HG02763 (cell line): ENCODE data around the gene FGFR3.

Experiments
- ATAC-seq: cut with Tn5 transposase; IDR thresholded peaks from one replicate; pipeline ENCODE4 v1.9.1; 2021; ENCODE audit warnings: mild to moderate bottlenecking, moderate library complexity; ENCODE audit not compliant: unreplicated experiment

FGFR3 gene

GRCh38 chr4:1769692-1770091 lies 23.4 kb upstream of the FGFR3 start:
- no peak for ATAC-seq

- no peak for ATAC-seq
Observed at GRCh38 chr4:1770245-1770644, 22.8 kb upstream of the FGFR3 start.

GRCh38 chr4:1770791-1771231 lies 22.3 kb upstream of the FGFR3 start:
- no peak for ATAC-seq

GRCh38 chr4:1771555-1772305 lies 21.4 kb upstream of the FGFR3 start:
- ATAC-seq: no peak

- no peak for ATAC-seq
Observed at GRCh38 chr4:1772853-1773538, 20.1 kb upstream of the FGFR3 start.

GRCh38 chr4:1773754-1774153 lies 19.3 kb upstream of the FGFR3 start:
- no peak for ATAC-seq

- ATAC-seq: no peak
Observed at GRCh38 chr4:1775731-1776500, 17.2 kb upstream of the FGFR3 start.

GRCh38 chr4:1776521-1777161 lies 16.5 kb upstream of the FGFR3 start:
- no peak for ATAC-seq

- no peak for ATAC-seq
Observed at GRCh38 chr4:1777822-1778641, 15.1 kb upstream of the FGFR3 start.

GRCh38 chr4:1778642-1779392 lies 14.3 kb upstream of the FGFR3 start:
- no peak for ATAC-seq

GRCh38 chr4:1779588-1780382 lies 13.3 kb upstream of the FGFR3 start:
- ATAC-seq: no peak

- ATAC-seq: no peak
Observed at GRCh38 chr4:1780435-1780834, 12.7 kb upstream of the FGFR3 start.

- ATAC-seq: no peak
Observed at GRCh38 chr4:1783015-1783414, 10.1 kb upstream of the FGFR3 start.

GRCh38 chr4:1783970-1784369 lies 9.1 kb upstream of the FGFR3 start:
- no peak for ATAC-seq

- no peak for ATAC-seq
Observed at GRCh38 chr4:1784395-1784788, 8.7 kb upstream of the FGFR3 start.

GRCh38 chr4:1784789-1785591 lies 8.1 kb upstream of the FGFR3 start:
- no peak for ATAC-seq

- no peak for ATAC-seq
Observed at GRCh38 chr4:1785592-1785991, 7.5 kb upstream of the FGFR3 start.
